ENCODE measurements around the gene CXCL16. TPM values are rescaled to one million over a fixed set of nuclear protein-coding genes. Genes with fewer than 3 reads are reported as not detected.

The CXCL16 gene
- total and polyA plus RNA-seq, 10 of the 15 experiments (the other 5 are each of a cell fraction or from before 2014, with no cell fraction given) = 0.15 to 2.2 (median 0.65) TPM

DNA sequence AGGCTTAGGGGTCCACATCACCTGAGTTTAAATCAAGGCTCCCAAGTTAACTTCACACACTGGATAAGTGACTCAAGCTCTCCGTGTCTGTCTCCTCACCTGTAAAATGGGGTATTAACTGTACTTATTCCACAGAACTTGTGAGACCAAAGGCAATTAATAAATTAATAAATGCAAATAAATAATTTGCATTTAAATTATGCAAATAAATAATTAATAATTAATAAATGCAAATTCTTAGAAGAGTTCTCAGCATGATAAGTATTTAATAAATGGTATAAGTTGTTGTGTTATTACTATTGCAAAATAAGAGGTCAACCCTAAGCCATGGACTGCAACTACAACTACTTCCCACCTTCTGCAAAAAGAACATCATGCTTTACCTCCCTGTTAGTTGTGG is 13.7 kb upstream of the CXCL16 start (continued):
- TF ChIP-seq, protein P1, sequence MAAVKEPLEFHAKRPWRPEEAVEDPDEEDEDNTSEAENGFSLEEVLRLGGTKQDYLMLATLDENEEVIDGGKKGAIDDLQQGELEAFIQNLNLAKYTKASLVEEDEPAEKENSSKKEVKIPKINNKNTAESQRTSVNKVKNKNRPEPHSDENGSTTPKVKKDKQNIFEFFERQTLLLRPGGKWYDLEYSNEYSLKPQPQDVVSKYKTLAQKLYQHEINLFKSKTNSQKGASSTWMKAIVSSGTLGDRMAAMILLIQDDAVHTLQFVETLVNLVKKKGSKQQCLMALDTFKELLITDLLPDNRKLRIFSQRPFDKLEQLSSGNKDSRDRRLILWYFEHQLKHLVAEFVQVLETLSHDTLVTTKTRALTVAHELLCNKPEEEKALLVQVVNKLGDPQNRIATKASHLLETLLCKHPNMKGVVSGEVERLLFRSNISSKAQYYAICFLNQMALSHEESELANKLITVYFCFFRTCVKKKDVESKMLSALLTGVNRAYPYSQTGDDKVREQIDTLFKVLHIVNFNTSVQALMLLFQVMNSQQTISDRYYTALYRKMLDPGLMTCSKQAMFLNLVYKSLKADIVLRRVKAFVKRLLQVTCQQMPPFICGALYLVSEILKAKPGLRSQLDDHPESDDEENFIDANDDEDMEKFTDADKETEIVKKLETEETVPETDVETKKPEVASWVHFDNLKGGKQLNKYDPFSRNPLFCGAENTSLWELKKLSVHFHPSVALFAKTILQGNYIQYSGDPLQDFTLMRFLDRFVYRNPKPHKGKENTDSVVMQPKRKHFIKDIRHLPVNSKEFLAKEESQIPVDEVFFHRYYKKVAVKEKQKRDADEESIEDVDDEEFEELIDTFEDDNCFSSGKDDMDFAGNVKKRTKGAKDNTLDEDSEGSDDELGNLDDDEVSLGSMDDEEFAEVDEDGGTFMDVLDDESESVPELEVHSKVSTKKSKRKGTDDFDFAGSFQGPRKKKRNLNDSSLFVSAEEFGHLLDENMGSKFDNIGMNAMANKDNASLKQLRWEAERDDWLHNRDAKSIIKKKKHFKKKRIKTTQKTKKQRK (IDR thresholded peaks at IDR 0.05; ENCODE audit: low read depth, low read length) = no peak
- TF ChIP-seq, protein P2, sequence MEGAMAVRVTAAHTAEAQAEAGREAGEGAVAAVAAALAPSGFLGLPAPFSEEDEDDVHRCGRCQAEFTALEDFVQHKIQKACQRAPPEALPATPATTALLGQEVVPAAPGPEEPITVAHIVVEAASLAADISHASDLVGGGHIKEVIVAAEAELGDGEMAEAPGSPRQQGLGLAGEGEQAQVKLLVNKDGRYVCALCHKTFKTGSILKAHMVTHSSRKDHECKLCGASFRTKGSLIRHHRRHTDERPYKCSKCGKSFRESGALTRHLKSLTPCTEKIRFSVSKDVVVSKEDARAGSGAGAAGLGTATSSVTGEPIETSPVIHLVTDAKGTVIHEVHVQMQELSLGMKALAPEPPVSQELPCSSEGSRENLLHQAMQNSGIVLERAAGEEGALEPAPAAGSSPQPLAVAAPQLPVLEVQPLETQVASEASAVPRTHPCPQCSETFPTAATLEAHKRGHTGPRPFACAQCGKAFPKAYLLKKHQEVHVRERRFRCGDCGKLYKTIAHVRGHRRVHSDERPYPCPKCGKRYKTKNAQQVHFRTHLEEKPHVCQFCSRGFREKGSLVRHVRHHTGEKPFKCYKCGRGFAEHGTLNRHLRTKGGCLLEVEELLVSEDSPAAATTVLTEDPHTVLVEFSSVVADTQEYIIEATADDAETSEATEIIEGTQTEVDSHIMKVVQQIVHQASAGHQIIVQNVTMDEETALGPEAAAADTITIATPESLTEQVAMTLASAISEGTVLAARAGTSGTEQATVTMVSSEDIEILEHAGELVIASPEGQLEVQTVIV (IDR thresholded peaks at IDR 0.05; ENCODE audit: borderline replicate concordance, partially characterized antibody) = no peak
- no peak for TF ChIP-seq SREBF1 (IDR thresholded peaks at IDR 0.05; ENCODE audit: low read length)
- TF ChIP-seq ZNF207 (IDR thresholded peaks at IDR 0.05; ENCODE audit: borderline replicate concordance) = no peak

- SMC1A ChIA-PET (ENCODE audit: uncharacterized antibody, unreplicated experiment) = no interaction called here
- POLR2A ChIA-PET = no interaction called here
- FAIRE-seq = no peak
- CTCF ChIA-PET = no interaction called here
- Histone ChIP-seq H3K79me2 (ENCODE audit: control insufficient read depth, insufficient read depth, low read length) (no peaks in the 10 kb centered on the region), H3K36me3 (ENCODE audit: control insufficient read depth in 2 of 2, insufficient read depth in 2 of 2, low read length in 1 of 2) (no peaks in the 10 kb centered on the region), H4K20me1 (ENCODE audit: control insufficient read depth, insufficient read depth) (no peaks in the 10 kb centered on the region), H3K9ac (ENCODE audit: control insufficient read depth, insufficient read depth, low read length) (no peak overlapping the region), H2AFZ (ENCODE audit: control insufficient read depth, low read depth, low read length) (no peak overlapping the region), H3K27me3 (replicated peaks in 1 of 2; ENCODE audit: control insufficient read depth in 2 of 2, insufficient read depth in 2 of 2, low read length in 1 of 2) (no peaks in the 10 kb centered on the region), H3K9me3 (replicated peaks; ENCODE audit: control insufficient read depth, insufficient read depth, low read length) (no peaks in the 10 kb centered on the region), H3K4me1 (ENCODE audit: control insufficient read depth, insufficient read depth, low read length) (peaks cover 4% of the 10 kb centered on the region; the same call in 1 of the 2 replicates), H3K27ac (ENCODE audit: control insufficient read depth, insufficient read depth) (no peak overlapping the region), H3K4me3 (no peak overlapping the region), H3K4me2 (ENCODE audit: control insufficient read depth, insufficient read depth) (no peak overlapping the region)
- in situ Hi-C loops (cut with MboI) (no loop called here), intact Hi-C loops (cut with micrococcal nuclease; ENCODE audit: unreplicated experiment) (no loop called here)
- ATAC-seq = no peak
- TF ChIP-seq REST (IDR thresholded peaks at IDR 0.05; ENCODE audit: low read depth, low read length) (no peak), YBX1 (IDR thresholded peaks at IDR 0.05) (no peak), TAF1 (IDR thresholded peaks at IDR 0.05; ENCODE audit: borderline replicate concordance, low read depth, low read length) (no peak), BCL11A (IDR thresholded peaks at IDR 0.05; ENCODE audit: low read depth, low read length) (no peak), RFX5 (IDR thresholded peaks at IDR 0.05; ENCODE audit: low read depth, low read length) (no peak), KAT2A (conservative IDR thresholded peaks at IDR 0.05; ENCODE audit: control insufficient read depth, low read depth, low read length) (no peak), ASH2L (IDR thresholded peaks at IDR 0.05; ENCODE audit: borderline replicate concordance, low read depth) (no peak), HDAC6 (IDR thresholded peaks at IDR 0.05; ENCODE audit: unreplicated experiment) (no peak)
- BruUV-seq (replicated peaks) = no TSS peak
- no peak for DNase-seq (ENCODE audit: low read depth, low spot score)
- 69% methylated on average over 5 of the region's 5 CpGs for WGBS (ENCODE audit: insufficient coverage, insufficient replicate concordance, low lambda C conversion rate, missing lambda C conversion rate)
- RAD21 ChIA-PET (ENCODE audit: unreplicated experiment) = no interaction called here
Observed at GRCh38 chr17:4751932-4752331, 12.2 kb upstream of the CXCL16 start.

Data from GM12878 (cell line).